BE2C (cell line): Measurements from ENCODE around the gene NECAB3.
A peak's percentile ranks its signal among the peaks of the same experiment; 100 is the strongest.

Experiments used
- DNase-seq: peaks from one replicate; pipeline ENCODE4 v3.0.0-alpha.2; 2020
- H3K27me3 ChIP-seq: fragments of 250-450 bp; sonication (Bioruptor Pico); 2 replicates; pipeline ENCODE4 v1.5.1; 2020; ENCODE audit warnings: mild to moderate bottlenecking
- H3K36me3 ChIP-seq: fragments of 250-450 bp; sonication (Bioruptor Pico); 2 replicates; pipeline ENCODE4 v1.5.1; 2020; ENCODE audit warnings: mild to moderate bottlenecking
- H3K4me1 ChIP-seq: fragments of 250-450 bp; sonication (Bioruptor Pico); 2 replicates; pipeline ENCODE4 v1.5.1; 2020
- H3K4me3 ChIP-seq: 2 replicates; pipeline ENCODE4 v1.5.1; 2011; ENCODE audit warnings: low read depth, low read length
- H3K9me3 ChIP-seq: fragments of 250-450 bp; sonication (Bioruptor Pico); 2 replicates; pipeline ENCODE4 v1.5.1; 2020
- TF ChIP-seq, protein P1 (sequence below): IDR thresholded peaks from 2 replicates; pipeline ENCODE4 v1.5.1; 2012; ENCODE audit warnings: mild to moderate bottlenecking, low read depth, low read length

Gene NECAB3

DNA sequence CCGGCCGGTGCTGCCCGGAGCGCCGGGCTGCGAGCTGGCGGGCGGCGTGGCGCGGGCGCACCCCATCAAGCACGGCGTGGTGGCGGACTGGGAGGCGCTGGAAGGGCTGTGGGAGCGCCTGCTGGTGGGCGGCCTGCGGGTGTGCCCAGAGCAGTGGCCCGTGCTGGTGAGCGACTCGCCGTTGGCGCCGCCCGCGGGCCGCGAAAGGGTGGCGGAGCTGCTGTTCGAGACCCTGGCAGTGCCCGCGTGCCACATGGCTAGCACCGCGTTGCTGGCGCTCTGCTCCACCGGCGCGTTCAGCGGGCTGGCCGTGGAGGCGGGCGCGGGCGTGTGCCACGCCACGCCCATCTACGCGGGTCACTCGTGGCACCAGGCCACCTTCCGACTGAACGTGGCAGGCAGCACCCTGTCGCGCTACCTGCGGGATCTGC, 7.0 kb downstream of the NECAB3 start:
- Histone ChIP-seq H3K4me1 (peaks cover 5% of the 10 kb centered on the region), H3K9me3 (no peaks in the 10 kb centered on the region), H3K27me3 (no peaks in the 10 kb centered on the region), H3K4me3 (peak overlapping the region; percentile 46), H3K36me3 (peaks cover 23% of the 10 kb centered on the region)
- DNase-seq, result peak; percentile 65
- TF ChIP-seq, protein P1, sequence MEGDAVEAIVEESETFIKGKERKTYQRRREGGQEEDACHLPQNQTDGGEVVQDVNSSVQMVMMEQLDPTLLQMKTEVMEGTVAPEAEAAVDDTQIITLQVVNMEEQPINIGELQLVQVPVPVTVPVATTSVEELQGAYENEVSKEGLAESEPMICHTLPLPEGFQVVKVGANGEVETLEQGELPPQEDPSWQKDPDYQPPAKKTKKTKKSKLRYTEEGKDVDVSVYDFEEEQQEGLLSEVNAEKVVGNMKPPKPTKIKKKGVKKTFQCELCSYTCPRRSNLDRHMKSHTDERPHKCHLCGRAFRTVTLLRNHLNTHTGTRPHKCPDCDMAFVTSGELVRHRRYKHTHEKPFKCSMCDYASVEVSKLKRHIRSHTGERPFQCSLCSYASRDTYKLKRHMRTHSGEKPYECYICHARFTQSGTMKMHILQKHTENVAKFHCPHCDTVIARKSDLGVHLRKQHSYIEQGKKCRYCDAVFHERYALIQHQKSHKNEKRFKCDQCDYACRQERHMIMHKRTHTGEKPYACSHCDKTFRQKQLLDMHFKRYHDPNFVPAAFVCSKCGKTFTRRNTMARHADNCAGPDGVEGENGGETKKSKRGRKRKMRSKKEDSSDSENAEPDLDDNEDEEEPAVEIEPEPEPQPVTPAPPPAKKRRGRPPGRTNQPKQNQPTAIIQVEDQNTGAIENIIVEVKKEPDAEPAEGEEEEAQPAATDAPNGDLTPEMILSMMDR, result no peak

DNA sequence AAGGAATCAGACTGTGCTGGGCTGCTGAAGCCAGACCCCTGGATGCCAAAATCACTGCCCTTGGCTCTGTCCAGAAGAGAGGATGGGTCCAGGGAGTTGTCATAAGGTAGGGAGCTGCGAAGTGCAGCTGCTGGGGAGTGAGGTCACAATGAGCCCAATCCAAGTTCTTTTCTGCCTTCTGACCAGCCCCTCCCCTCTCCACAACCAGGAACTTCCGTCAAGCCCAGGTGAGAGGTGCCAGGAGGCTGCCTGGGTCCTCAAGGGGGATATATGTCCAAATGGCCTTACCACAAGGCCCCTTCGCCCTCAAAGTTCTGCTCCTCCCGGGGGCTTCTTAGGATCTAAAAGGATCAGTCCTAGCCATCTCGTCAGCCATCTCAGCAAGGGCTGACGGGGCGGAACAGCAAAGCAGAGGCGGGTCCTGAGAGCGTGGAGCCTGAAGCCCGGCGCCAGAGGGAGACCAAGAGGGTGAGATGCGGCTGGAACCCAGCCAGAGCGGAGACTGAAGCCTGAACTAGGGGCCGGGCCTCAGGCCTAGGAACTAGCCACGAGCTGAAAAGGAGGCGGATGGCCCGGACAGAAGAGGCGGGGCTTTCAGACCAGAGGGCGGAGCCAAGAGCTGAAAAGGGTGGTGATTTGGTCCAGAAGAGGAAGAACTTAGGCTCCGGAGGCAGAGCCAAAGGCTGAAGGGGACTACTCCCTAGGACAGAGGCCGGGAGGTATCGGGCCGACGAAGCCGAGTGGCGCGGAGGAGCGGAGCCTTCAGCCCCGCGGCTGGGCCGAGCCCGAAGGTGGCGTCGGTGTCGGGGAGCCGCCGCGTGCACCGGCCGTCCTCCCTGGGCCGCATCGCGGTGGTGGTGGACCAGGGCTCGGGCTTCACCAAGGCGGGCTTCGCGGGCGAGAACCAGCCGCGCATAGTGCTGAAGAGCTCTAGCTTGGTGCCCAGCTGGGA, 7.7 kb downstream of the NECAB3 start, which contains the start of gene ACTL10:
Gene ACTL10, plus strand, starts transcription at position 651 of the 952 bp plus-strand sequence. CDS start 555 bp downstream, outside the sequence.
- Histone ChIP-seq H3K4me1 (peaks cover 5% of the 10 kb centered on the region), H3K27me3 (no peaks in the 10 kb centered on the region), H3K4me3 (peak within 1 kb of the TSS; percentile 46), H3K36me3 (peaks cover 19% of the 10 kb centered on the region), H3K9me3 (no peaks in the 10 kb centered on the region)
- TF ChIP-seq, protein P1, result peak; percentile 44
- DNase-seq, result peak; percentile 98

DNA sequence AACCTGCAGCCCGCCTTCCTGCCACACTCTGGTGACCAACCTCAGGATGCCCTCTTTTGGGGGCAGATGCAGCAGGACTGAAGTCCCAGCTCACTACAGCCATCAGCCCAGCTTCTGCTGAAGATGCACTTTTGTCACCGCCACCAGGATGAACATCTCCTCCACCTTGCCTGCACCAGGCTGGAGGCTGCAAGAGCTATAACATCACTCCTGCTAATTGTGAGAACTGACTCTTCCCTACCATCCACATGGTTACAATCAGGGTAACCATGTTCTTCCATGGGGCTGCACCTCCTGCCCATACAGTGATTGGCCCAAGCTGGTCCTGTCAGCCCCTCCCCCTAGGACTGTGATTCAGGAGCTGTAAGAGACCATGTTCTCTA, 9.5 kb downstream of the NECAB3 start:
- Histone ChIP-seq H3K4me1 (peaks cover 5% of the 10 kb centered on the region), H3K36me3 (peaks cover 10% of the 10 kb centered on the region), H3K27me3 (no peaks in the 10 kb centered on the region), H3K9me3 (no peaks in the 10 kb centered on the region), H3K4me3 (no peak overlapping the region)
- no peak for DNase-seq
- TF ChIP-seq, protein P1, result no peak

DNA sequence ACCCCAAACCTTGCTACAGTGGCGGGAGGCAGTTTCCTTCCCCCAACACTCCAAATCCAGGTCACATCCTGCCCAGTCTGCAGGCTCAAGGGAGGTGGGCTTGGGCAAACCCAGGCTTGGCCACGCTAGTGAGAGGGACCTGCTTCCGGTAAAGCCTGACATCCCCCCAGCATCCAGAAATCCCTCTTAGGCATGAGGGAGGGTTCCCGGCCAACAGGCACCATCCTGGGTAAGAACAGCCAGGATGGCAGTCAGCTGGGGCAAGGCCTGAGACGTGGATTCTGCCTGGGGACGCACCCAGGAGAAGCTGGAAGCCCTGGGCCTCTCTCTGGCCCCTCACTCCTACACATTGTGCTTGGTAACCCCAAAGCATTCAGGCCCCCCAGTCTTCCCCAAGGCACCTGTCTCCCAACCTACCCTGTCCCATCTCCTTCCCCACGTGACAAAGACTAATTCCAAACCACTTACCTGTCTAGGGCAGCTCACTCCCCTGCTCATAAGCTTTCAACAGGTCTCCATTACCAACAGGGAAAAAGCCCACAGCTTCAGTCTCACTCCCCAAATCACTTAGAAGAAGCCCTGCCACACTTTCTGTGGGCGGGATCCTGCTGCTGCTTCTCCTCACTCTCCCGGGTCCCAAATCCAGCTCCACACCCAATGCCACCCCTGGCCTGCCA, 10.0 kb downstream of the NECAB3 start:
- Histone ChIP-seq H3K27me3 (no peaks in the 10 kb centered on the region), H3K4me3 (peak overlapping the region; percentile 81), H3K4me1 (peaks cover 5% of the 10 kb centered on the region), H3K9me3 (no peaks in the 10 kb centered on the region), H3K36me3 (peaks cover 12% of the 10 kb centered on the region)
- TF ChIP-seq, protein P1, result no peak
- DNase-seq, result no peak

DNA sequence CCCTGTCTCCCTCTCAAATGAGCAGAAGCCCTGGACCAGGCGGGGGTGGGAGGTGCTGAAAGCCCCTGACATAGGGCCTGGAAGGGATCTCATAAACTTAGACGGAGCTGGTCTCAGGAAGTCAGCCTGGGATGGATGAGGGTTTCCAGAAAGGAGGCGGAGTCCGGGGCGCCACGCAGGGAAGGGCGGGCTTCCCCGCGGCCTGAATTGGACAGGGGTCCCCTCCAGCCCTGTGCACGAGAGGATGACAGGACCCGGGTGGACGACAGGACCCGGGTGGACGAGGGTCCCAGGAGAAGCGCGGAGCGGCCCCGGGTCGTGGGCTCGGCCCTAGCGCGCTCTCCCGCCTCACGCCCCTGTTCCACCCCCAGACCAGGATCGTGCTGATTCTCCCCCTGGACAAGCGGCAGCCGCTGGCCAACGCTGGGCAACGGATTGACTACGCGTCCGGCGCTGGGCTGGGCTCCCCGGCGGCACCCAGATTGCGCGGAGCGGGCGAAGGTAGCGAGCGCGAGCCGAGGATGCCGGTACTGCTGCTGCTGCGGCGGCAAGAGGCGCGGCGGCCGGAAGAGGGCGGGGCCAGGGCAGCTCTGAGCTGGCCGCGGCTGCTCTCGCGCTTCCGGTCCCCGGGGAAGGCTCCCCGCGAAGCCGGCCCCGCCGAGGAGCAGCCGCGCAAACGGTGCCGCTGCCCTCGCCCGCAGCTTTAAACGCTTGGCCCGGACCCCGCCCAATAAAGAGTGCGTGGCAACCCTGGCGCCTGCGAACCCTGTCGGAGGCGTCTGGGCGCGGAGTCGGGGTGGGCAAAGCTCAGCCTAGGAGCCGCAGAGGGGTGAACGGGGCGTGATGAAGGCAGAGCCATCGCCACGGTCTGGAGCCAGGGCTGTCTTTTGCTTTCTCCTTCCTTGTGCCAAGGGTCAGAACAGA, 10.8 kb downstream of the NECAB3 start:
- Histone ChIP-seq H3K36me3 (peaks cover 11% of the 10 kb centered on the region), H3K27me3 (no peaks in the 10 kb centered on the region), H3K4me3 (peak overlapping the region; percentile 81), H3K4me1 (peaks cover 5% of the 10 kb centered on the region), H3K9me3 (no peaks in the 10 kb centered on the region)
- peak; percentile 93 for DNase-seq
- TF ChIP-seq, protein P1, result no peak
